B cell (primary cell): Measurements from ENCODE around the gene CAMKV. TPM values are rescaled to one million over a fixed set of nuclear protein-coding genes. Genes with fewer than 3 reads are reported as not detected.
A peak's percentile ranks its signal among the peaks of the same experiment; 100 is the strongest.

ENCODE experiments used
- ATAC-seq: fragments of 200-7000 bp; cut with Tn5 transposase; one replicate; pipeline ENCODE4 v1.10.0; 2021; ENCODE audit warnings: low read depth, mild to moderate bottlenecking, moderate number of reproducible peaks, moderate library complexity
- CTCF ChIA-PET: fragments of 350-600 bp; sonication (Branson Sonifier 250); formaldehyde crosslinking; loops from one replicate; lab custom pipeline; 2021; ENCODE audit warnings: antibody characterized with exemption, inconsistent platforms; lab: Charles Lee
- POLR2A ChIA-PET: fragments of 350-600 bp; sonication (Branson Sonifier 250); formaldehyde crosslinking; loops from one replicate; lab custom pipeline; 2021; ENCODE audit warnings: antibody characterized with exemption; lab: Charles Lee
- DNase-seq: peaks from one replicate; pipeline ENCODE4 v3.0.0; 2013
- H2AFZ ChIP-seq: 2 replicates; pipeline ENCODE4 v1.6.1; 2012; ENCODE audit warnings: mild to moderate bottlenecking, low read depth, low read length; ENCODE audit not compliant: insufficient read depth, poor library complexity, severe bottlenecking
- H3K27ac ChIP-seq, 2 donors: 1 replicate in 1 of 2; 2 replicates in 1 of 2; pipeline ENCODE4 v1.5.1; 2012 to 2013; ENCODE audit warnings: low read length in 2 of 2, mild to moderate bottlenecking in 2 of 2, moderate library complexity in 1 of 2
- H3K27me3 ChIP-seq, 4 experiments: fragments of 200-600 bp in 1 of 4; sonication (generic) in 1 of 4; replicated peaks in 1 of 4; 1 replicate in 2 of 4; 2 replicates in 2 of 4; pipeline versions ENCODE4 v1.6.1 to v1.7.0; 2013 to 2016; ENCODE audit warnings: low read length in 3 of 4, mild to moderate bottlenecking in 2 of 4, mixed read lengths in 1 of 4, moderate library complexity in 1 of 4; ENCODE audit not compliant: insufficient read depth in 4 of 4, control insufficient read depth in 3 of 4; ENCODE audit errors: control extremely low read depth in 1 of 4
- H3K36me3 ChIP-seq, 2 experiments: replicated peaks in 1 of 2; 1 replicate in 1 of 2; 2 replicates in 1 of 2; pipeline versions ENCODE4 v1.6.1 to v1.7.1; 2013; ENCODE audit warnings: low read length in 1 of 2; ENCODE audit not compliant: insufficient read depth in 2 of 2, control insufficient read depth in 1 of 2; ENCODE audit errors: control extremely low read depth in 1 of 2, extremely low read depth in 1 of 2
- H3K4me1 ChIP-seq, 2 donors: fragments of 200-600 bp in 1 of 2; sonication (generic) in 1 of 2; 1 replicate in 1 of 2; 2 replicates in 1 of 2; pipeline versions ENCODE4 v1.5.1 to v1.6.1; 2013 to 2017; ENCODE audit warnings: low read length in 2 of 2; ENCODE audit not compliant: control insufficient read depth in 2 of 2, insufficient read depth in 2 of 2
- H3K4me2 ChIP-seq: replicated peaks from 2 replicates; pipeline ENCODE3; 2012; ENCODE audit warnings: mild to moderate bottlenecking, low read depth, low read length; ENCODE audit not compliant: poor library complexity, severe bottlenecking
- H3K4me3 ChIP-seq, 5 experiments: fragments of 200-600 bp in 1 of 5; sonication (generic) in 1 of 5; 1 replicate in 3 of 5; 2 replicates in 2 of 5; pipeline versions ENCODE4 v1.5.1 to v1.7.0; 2011 to 2016; ENCODE audit warnings: low read length in 4 of 5, mild to moderate bottlenecking in 4 of 5, low read depth in 2 of 5, control low read depth in 1 of 5, moderate library complexity in 1 of 5; ENCODE audit not compliant: insufficient read depth in 1 of 5; ENCODE audit errors: control extremely low read depth in 1 of 5, extremely low read depth in 1 of 5
- H3K79me2 ChIP-seq: fragments of 200-600 bp; sonication (generic); one replicate; pipeline ENCODE4 v1.6.0; 2016; ENCODE audit warnings: low read length; ENCODE audit not compliant: control insufficient read depth, insufficient read depth
- H3K9ac ChIP-seq: fragments of 200-600 bp; sonication (generic); 2 replicates; pipeline ENCODE4 v1.6.1; 2017; ENCODE audit warnings: mild to moderate bottlenecking, low read length, moderate library complexity
- H3K9me3 ChIP-seq, 3 donors: one replicate each; pipeline versions ENCODE4 v1.6.1 to v1.7.1; 2013; ENCODE audit warnings: low read length in 2 of 3; ENCODE audit not compliant: control insufficient read depth in 2 of 3, insufficient read depth in 1 of 3; ENCODE audit errors: control extremely low read depth in 1 of 3
- H4K20me1 ChIP-seq: 2 replicates; pipeline ENCODE4 v1.6.0; 2012; ENCODE audit warnings: mild to moderate bottlenecking, low read length; ENCODE audit not compliant: insufficient read depth, control insufficient read depth, poor library complexity, severe bottlenecking
- H3K27ac Mint-ChIP-seq: one replicate; pipeline ENCODE4 v1.8.0; 2021; ENCODE audit warnings: mixed read lengths
- H3K27me3 Mint-ChIP-seq: one replicate; pipeline ENCODE4 v1.8.0; 2021; ENCODE audit warnings: mixed read lengths
- H3K4me1 Mint-ChIP-seq: one replicate; pipeline ENCODE4 v1.8.0; 2021; ENCODE audit warnings: mixed read lengths
- H3K4me3 Mint-ChIP-seq: one replicate; pipeline ENCODE4 v1.8.0; 2021; ENCODE audit warnings: mixed read lengths
- H3K9me3 Mint-ChIP-seq: one replicate; pipeline ENCODE4 v1.8.0; 2022; ENCODE audit warnings: mixed read lengths; ENCODE audit not compliant: insufficient read depth
- CTCF ChIP-seq: fragments of 200-600 bp; IDR thresholded peaks from one replicate; pipeline ENCODE4 v1.8.0; 2022; ENCODE audit warnings: antibody characterized with exemption, mild to moderate bottlenecking
- EZH2 ChIP-seq: IDR thresholded peaks from 2 replicates; pipeline ENCODE4 v1.6.1; 2012; ENCODE audit warnings: borderline replicate concordance, low read depth, mild to moderate bottlenecking, moderate library complexity, low read length; ENCODE audit not compliant: insufficient read depth, poor library complexity, severe bottlenecking
- WGBS: methylation state at CpG from one replicate; pipeline ENCODE4 v1.1.5; 2013; ENCODE audit warnings: missing lambda C conversion rate; ENCODE audit not compliant: insufficient coverage; 5-methylcytosine and 5-hydroxymethylcytosine counted together
- intact Hi-C: fragments of 100-400 bp; cut with micrococcal nuclease; formaldehyde crosslinking; loops from one replicate; pipeline ENCODE4 v1.10.0; 2022
- polyA plus RNA-seq: library from polyadenylated mRNA; depleted of rRNA; stranded (reverse); fragments of >200 nt; gene quantifications from 2 replicates; pipeline ENCODE4 v1.2.3, GENCODE V29; 2012
- total RNA-seq, 2 donors: library from RNA; stranded (reverse); fragments of 120-200 nt in 1 of 2; gene quantifications; 1 replicate in 1 of 2; 2 replicates in 1 of 2; pipeline versions ENCODE4 v1.2.3 to v1.2.4, GENCODE V29; 2013 to 2022

Gene CAMKV
- total and polyA plus RNA-seq, 2 donors (not counting 1 experiment from before 2014, with no cell fraction given) = not detected

DNA sequence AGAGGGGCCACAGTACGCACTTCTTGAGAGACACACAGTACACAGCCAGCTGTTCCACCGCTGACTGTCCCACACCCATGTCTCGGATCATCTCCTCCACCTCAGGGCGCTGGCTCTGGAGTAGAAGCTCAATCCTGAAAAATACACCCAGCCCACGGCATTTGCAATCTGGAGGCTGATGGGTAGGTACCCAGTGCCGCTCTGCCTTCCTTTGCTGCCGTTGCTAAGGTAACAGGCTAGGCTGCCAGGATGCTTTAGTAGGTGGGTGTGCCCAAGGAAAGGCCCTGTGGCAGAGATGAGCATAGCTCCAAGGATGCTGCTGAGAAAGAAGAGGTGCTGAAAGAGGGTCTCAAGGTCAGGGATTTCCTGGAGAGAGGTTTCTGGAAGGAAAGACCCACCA lies 27.9 kb downstream of the CAMKV start:
- WGBS = 98% methylated on average over 7 of the region's 7 CpGs
- Histone ChIP-seq H4K20me1 (no peaks in the 10 kb centered on the region), H3K9ac (no peak overlapping the region), H3K27me3 (no peaks in the 10 kb centered on the region), H3K9me3 (no peaks in the 10 kb centered on the region), H3K4me2 (no peak overlapping the region), H3K4me1 (peaks cover 0 to 5% of the 10 kb centered on the region in 2 donors), H2AFZ (no peak overlapping the region), H3K36me3 (peaks cover 0 to 8% of the 10 kb centered on the region in 2 experiments), H3K4me3 (no peak overlapping the region), H3K79me2 (no peaks in the 10 kb centered on the region), H3K27ac (no peak overlapping the region)
- ATAC-seq (no peak), DNase-seq (no peak)
- POLR2A ChIA-PET = interaction anchor here (4.8 kb wide), 1 partner anchor 37 kb away, joined by 99 read pairs; the partner anchor contains the start of gene INKA1
- intact Hi-C loops = no loop called here
- TF ChIP-seq CTCF (no peak), EZH2 (no peak)
- Mint-ChIP-seq H3K27me3 (no peaks in the 10 kb centered on the region), H3K9me3 (no peaks in the 10 kb centered on the region), H3K4me3 (no peak overlapping the region), H3K27ac (no peak overlapping the region), H3K4me1 (peaks cover 4% of the 10 kb centered on the region)
- CTCF ChIA-PET = interaction anchor here (0.8 to 17.8 kb wide), 9 partner anchors 10 to 384 kb away, joined by 3 to 547 read pairs (median 5); partner anchors contain the start of genes CDHR4 and INKA1

GRCh38 chr3:49841126-49841696 lies 28.5 kb downstream of the CAMKV start:
- no peaks in the 10 kb centered on the region for H4K20me1 ChIP-seq
- Mint-ChIP-seq H3K27me3 (no peaks in the 10 kb centered on the region), H3K9me3 (no peaks in the 10 kb centered on the region), H3K27ac (no peak overlapping the region), H3K4me3 (no peak overlapping the region), H3K4me1 (peaks cover 4% of the 10 kb centered on the region)
- H3K27me3 ChIP-seq = no peaks in the 10 kb centered on the region
- peak overlapping the region; percentile 32 for H2AFZ ChIP-seq
- H3K36me3 ChIP-seq = peaks cover 0 to 8% of the 10 kb centered on the region in 2 experiments
- DNase-seq (peak; percentile 35), ATAC-seq (peak; percentile 34)
- no peak for TF ChIP-seq EZH2
- no peak for TF ChIP-seq CTCF
- H3K4me1 ChIP-seq = peaks cover 0 to 5% of the 10 kb centered on the region in 2 donors
- H3K27ac ChIP-seq = no peak overlapping the region
- POLR2A ChIA-PET = interaction anchor here (4.8 kb wide), 1 partner anchor 37 kb away, joined by 99 read pairs; the partner anchor contains the start of gene INKA1
- H3K79me2 ChIP-seq = no peaks in the 10 kb centered on the region
- H3K4me2 ChIP-seq = no peak overlapping the region
- CTCF ChIA-PET = interaction anchor here (0.8 to 17.8 kb wide), 8 partner anchors 12 to 384 kb away, joined by 3 to 547 read pairs (median 6); partner anchors contain the start of genes CDHR4, INKA1 and MON1A
- H3K9ac ChIP-seq = no peak overlapping the region
- H3K4me3 ChIP-seq = no peak overlapping the region
- no peaks in the 10 kb centered on the region for H3K9me3 ChIP-seq
- intact Hi-C loops = no loop called here
